Left hindlimb (tissue), 1 donor: Measurements from ENCODE around the gene NAALADL1.

ENCODE experiments used
- DNase-seq: peaks from one replicate; pipeline ENCODE4 v3.0.0-alpha.2; 2018

Gene NAALADL1, protein sequence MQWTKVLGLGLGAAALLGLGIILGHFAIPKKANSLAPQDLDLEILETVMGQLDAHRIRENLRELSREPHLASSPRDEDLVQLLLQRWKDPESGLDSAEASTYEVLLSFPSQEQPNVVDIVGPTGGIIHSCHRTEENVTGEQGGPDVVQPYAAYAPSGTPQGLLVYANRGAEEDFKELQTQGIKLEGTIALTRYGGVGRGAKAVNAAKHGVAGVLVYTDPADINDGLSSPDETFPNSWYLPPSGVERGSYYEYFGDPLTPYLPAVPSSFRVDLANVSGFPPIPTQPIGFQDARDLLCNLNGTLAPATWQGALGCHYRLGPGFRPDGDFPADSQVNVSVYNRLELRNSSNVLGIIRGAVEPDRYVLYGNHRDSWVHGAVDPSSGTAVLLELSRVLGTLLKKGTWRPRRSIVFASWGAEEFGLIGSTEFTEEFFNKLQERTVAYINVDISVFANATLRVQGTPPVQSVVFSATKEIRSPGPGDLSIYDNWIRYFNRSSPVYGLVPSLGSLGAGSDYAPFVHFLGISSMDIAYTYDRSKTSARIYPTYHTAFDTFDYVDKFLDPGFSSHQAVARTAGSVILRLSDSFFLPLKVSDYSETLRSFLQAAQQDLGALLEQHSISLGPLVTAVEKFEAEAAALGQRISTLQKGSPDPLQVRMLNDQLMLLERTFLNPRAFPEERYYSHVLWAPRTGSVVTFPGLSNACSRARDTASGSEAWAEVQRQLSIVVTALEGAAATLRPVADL

DNA sequence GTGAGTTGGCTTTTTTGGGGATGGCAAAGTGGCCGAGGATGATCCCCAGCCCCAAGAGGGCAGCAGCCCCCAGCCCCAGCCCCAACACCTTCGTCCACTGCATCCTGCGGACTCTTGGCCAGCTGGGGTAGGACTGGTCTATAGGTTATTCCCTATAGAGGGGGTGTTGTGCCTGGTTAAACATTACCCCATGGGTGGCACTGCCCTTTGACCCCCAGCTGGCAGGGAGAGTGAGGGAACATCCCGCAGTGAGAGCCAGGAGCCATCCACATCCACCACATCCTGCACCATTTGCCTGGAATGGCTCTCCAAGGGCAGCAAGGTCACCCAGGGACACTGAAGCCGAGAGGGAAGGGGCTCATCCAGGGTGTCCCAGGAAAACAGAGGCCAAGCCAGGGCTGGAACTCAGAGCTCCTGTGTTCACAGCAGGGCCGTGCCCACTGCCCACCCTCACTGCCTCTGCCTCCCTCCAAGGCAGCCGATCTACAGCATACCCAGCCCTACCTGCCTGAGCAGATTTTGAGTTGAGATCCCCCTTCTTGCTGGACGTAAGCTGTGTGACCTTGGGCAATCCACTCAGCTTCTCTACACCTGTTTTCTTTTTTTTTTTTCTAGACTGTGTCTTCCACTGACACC, at the start of gene NAALADL1:
Gene NAALADL1 (minus strand): TSS at position 135 of the 636 bp plus-strand sequence. CDS start 32 bp downstream, at position 103.
- DNase-seq: no peak

DNA sequence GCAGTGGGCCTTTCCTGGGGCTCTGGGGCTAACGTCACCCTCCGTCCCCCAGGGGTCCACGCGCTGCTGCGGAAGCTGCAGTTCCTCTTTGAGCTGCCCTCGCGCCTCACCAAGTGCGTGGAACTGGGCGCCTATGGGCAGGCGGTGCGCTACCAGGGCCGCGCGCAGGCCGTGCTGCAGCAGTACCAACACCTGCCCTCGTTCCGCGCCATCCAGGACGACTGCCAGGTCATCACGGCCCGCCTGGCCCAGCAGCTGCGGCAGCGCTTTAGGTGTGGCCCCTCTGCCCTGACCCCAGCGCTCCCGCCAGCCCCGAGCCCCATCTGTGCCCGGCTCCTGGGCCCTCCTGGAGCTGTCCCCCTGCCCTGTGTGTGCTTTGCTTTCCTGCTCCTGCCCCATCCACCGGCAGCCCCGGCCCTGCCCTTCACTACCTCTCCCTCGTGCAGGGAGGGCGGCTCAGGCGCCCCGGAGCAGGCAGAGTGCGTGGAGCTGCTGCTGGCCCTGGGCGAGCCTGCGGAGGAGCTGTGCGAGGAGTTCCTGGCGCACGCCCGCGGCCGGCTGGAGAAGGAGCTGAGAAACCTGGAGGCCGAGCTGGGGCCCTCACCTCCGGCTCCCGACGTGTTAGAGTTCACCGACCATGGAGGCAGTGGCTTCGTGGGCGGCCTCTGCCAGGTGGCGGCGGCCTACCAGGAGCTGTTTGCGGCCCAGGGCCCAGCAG, 49.6 kb upstream of the NAALADL1 start:
- no peak for DNase-seq

DNA sequence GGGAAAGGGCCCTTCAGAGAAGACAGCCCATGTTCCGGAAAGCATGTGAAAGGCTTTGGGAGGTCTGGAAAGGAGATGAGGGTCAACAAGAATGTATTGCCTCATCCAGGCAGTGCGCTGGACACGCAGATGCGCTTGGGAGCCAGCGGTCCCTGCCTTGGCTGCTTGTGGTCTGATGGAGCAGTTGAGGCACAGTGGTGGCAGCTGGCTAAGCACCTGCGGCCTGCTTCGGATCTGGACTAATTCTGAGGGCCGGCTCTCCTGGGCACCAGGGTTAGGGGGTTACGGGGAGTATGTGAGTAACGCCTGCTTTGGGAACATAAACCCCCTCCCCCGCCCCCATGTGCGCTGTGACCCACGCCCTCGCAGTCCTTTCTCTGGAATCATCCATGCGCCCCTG, 48.7 kb upstream of the NAALADL1 start:
- DNase-seq: no peak

DNA sequence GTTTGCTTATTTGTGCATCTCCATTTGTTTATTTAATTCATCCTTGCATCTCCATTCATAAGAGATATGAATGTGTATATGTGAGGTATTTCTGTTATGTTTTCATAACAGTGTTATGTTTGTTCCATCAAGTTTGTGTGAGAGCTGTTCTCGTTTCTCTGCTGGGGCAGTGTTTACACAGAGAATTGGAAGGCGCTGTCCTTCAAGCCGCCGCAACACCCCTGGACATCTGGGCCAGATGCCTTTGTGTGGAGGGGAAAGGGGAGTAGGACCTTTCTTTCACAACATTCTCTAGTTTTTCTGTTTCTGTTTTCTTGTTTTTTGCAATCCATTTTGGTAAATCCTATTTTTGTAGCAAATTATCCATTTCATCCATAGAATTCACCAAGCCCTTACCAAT, 46.3 kb upstream of the NAALADL1 start:
- DNase-seq: no peak

DNA sequence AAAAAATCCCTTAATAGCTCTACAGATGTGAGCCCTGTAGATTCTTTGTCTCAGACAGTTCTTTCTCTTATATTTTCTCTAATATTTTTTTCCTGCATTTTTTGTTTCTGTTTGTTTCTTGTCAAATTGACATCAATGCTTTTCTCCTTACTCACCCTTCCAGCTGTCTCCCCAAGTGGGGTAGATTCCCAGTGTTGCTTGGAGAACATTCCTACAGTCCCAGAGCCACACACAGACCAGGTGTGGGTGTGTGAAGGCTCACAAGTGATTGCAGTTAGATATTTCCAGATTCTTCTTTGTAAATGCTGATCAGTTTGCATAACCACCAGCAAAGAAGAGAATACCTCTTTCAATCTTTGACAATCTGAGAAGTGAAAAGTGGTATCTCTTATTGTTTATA, 45.1 kb upstream of the NAALADL1 start:
- DNase-seq: no peak

DNA sequence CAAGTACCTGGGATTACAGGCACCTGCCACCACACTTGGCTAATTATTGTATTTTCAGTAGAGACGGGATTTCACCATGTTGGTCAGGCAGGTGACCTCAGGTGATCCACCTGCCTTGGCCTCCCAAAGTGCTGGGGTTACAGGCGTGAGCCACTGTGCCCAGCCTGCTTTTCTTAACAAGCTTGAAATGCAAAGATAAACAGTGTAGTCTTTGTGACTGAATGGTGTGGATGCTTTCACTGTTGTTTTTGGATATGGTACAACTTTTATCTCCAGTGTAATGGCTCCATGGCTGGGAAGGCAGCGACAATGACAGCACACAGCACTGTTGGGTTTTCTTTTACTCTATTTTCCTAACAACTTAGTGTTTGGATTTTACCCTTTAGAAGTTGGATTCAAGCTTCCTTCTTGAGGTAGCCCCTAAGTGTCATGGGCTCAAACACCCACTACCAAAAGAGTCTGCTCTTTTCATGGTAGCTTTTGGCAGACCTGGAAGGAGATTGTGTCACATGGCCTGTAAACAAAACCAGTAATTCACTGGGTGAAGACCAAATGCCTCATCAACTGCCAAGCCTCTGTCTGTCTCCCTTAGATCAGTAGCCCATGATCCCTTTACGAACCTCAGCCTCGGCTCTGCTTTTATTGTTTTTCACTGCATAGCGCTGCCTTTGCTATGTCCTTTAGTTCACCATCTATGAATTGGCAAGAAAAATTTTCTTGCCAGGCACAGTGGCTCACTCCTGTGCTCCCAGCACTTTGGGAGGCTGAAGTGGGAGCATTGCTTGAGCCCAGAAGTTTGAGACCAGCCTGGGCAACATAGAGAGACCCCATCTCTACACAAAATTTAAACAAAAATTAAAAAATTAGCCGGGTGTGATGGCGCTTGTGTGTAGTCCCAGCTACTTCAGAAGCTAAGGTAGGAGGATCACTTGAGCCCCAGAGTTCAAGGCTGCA, 44.1 kb upstream of the NAALADL1 start:
- no peak for DNase-seq

DNA sequence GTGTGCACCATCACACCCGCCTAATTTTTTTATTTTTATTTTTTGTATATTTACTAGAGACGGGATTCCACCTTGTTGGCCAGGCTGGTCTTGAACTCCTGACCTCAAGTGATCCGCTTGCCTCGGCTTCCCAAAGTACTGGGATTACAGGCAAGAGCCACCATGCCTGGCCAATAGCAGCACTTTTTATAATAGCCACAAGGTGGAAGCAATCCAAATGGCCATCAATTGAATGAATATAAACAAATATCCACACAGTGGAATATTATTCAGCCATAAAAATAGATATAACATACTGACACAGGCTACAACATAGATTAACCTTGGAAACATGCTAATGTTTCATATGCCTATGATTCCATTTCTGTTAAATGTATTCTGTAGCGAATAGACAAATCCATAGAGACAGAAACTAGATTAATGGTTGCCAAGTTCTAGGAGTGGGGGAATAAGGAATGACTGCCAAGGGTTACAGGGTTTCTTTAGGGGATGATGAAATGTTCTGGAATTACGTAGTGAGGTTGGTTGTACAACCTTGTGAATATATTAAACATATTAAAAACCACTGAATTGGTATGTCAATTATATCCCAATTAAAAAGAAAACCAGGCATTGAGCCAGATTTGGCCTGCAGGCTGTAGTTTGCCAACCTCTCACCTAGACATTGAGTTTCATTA, 42.5 kb upstream of the NAALADL1 start:
- DNase-seq: no peak

DNA sequence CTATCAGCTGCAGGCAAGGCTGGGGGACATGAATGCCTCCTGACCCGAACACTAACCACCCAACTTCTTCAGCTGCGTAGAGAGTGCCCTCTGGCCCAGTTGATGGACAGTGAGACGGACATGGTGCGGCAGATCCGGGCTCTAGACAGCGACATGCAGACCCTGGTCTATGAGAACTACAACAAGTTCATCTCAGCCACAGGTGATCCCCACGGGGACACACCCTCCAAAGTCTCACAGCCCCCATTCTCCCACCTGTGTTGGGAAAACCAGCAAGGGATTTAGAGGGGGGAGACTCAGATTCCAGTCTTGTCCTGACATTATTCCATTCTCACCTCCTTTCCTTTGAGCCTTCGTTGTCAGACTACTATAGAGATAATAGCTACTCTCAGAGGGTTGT, 38.6 kb upstream of the NAALADL1 start:
- no peak for DNase-seq

DNA sequence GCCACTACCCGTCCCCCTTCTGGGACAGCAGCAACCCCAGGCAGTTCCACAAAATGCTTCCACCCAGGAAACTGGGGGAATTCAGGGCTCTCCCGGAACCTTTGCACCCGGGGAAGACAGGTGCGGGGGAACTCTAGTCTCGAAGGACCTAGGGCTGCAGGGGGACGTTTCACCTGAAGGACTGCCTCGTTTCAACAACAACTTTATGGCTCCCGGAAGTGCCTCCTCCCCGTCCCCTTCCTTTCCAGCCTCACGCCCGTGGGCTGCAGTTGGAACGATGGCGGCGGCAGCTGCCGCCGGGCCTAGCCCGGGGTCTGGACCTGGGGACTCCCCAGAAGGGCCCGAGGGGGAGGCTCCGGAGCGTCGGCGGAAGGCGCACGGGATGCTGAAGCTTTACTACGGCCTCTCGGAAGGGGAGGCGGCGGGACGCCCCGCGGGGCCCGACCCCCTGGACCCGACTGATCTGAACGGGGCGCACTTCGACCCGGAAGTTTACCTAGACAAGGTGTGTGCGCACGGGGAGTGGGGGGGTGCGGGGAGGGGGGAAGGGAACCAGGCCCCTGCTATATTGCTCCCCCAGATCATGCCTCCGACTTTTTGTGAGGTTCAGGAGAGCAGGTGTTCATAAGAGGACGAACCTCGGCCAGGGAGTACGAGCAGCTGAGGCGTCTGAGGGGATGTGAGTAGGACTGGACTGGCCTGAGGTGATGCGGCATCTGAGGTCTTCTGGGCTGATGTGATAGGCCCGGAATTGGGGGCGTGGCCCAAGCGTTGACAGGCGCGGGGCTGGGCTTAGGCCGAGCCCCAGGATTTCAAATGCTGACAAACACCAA, 37.8 kb upstream of the NAALADL1 start, which contains the start of gene VPS51:
Gene VPS51 (plus strand): TSS at position 241 of the 833 bp plus-strand sequence. CDS start 37 bp downstream, at position 278.
- DNase-seq: peak; percentile 89

DNA sequence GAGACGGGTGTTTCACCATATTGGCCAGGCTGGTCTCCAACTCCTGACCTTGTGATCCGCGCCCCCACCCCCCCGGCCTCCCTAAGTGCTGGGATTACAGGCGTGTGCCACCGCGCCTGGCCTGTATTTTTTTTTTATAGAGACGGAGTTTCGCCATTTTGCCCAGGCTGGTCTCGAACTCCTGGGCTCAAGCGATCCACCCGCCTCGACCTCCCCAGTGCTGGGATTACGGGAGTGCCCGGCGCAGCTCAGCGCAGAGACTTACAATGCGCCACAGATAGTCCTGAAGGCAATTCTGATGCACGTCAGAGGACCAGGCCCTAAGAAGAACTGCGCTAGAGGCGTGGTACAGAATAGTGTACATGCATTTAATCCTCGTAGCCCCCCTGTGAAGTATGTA, 37.1 kb upstream of the NAALADL1 start:
- DNase-seq: no peak

DNA sequence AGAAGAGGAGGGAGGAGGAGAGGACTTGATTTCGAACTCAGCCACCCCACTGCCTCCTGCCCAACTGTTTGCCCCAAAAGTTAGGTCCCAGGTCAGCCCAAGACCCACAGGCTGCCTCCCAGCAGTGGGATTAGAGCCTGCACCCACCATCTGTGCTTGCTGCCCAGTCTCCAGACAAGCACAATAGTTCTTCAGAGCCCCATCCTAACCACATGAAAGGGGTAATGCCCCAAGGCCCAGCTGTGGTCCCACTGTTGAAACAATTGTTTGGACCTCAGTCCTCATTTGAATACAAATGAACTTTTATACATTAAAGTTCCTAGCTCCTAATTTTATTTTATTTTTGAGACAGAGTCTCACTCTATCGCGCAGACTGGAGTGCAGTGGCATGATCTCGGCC, 32.3 kb upstream of the NAALADL1 start:
- DNase-seq: no peak

DNA sequence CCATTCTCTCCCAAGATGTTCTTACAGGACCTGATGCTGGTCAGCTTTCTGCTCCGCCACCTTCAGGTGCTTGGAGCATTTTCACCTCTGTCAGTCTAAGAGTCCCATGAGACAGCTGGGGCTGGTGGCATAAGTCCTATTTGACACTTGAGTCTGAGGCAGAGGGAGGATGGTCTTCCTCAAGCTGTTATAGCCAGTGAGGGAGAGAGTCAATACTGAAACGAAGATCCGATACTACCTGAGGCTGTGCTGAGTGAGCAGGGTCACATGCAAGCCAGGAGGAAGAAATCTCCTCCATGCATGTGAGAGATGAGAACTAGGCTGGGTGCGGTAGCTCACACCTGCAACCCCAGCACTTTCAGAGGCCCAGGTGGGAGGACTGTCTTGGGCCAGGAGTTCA, 31.3 kb upstream of the NAALADL1 start:
- no peak for DNase-seq

DNA sequence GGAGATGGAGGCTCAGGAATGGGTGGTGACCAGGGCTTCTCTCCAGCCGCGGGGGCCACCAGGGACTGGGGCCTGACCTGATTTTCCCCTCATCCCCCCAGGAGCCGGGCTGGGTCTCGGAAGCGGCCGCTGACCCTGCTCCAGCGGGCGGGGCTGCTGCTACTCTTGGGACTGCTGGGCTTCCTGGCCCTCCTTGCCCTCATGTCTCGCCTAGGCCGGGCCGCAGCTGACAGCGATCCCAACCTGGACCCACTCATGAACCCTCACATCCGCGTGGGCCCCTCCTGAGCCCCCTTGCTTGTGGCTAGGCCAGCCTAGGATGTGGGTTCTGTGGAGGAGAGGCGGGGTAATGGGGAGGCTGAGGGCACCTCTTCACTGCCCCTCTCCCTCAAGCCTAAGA, 29.5 kb upstream of the NAALADL1 start:
- DNase-seq: no peak

DNA sequence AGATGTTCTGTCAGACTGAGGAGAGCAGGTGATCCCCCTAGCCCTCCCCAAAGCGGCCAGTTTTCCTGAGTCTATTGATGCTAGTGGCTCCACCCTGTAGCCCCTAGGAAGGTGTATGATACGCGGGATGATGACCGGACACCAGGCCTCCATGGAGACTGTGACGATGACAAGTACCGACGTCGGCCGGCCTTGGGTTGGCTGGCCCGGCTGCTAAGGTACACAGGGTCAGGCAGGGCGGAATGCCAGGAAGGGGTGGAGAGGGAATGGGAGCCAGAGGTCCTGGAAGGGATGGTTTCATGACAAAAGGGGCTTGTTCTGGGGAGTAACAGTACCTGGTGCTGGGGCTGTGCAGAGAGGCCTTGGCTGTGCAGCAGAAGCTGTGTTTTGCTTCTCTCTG, 28.9 kb upstream of the NAALADL1 start:
- no peak for DNase-seq

DNA sequence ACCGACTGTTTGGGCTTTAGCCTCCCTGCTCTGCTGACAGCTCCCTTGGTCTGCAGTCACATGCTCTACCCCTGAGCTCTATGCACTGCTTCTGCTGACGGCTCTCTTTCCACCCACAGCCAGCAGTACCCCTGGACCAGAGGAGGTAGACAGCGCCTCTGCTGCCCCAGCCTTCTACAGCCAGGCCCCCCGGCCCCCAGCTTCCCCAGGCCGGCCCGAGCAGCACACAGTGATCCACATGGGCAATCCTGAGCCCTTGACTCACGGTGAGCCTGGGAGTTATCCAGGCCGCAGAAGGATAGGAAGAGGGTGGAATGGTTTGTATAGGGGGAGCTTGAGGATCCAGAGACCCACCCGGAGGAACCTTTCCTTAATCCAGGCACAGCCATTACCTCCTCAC, 28.5 kb upstream of the NAALADL1 start:
- no peak for DNase-seq

DNA sequence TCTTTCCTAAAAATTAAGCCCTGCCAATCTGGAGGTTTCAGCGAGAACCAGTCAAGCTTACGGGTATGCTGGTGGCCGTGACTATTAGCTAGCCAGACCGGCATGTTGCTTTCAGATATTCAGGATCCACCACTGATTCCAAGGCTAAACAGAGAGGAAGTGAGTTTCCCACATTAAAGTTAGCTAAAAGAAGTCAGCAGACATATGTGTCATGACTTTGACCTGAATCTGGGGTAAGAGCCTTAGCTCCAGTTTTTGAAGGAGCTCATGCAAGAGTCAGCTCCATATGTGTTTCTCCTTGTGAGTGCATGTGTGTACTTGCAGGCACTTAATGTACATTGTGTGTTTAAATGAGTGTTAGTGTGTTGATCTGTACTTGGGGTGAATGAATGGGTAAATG, 27.1 kb upstream of the NAALADL1 start:
- DNase-seq: no peak

DNA sequence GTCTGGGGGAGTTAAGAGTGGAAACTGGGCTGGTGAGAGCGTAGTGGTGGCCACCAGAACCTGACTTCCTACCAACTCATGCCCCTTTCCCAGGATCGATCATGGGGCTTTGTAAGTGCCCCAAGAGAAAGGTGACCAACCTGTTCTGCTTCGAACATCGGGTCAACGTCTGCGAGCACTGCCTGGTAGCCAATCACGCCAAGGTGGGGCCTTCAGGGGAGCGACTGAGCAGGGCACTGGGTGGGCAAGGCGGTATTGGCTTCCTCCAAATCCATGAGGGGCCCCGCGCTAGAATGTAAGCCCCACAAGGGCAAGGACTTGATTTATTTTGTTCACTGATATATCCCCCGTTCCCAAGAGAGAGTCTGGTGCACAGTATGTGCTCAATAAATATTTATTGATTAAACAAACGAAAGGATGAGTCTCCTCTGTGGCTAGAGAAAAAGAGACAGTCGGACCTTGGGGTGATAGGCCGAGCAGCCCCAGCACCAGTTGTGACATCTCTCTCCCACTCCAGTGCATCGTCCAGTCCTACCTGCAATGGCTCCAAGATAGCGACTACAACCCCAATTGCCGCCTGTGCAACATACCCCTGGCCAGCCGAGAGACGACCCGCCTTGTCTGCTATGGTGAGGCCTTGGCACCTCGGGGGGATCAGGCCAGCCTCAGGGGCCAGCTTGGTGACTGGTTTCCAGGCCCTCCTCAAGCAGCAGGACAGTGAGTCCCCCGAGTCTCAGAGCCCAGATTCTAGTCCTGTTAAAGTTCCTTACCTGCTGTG, 26.4 kb upstream of the NAALADL1 start:
- no peak for DNase-seq

DNA sequence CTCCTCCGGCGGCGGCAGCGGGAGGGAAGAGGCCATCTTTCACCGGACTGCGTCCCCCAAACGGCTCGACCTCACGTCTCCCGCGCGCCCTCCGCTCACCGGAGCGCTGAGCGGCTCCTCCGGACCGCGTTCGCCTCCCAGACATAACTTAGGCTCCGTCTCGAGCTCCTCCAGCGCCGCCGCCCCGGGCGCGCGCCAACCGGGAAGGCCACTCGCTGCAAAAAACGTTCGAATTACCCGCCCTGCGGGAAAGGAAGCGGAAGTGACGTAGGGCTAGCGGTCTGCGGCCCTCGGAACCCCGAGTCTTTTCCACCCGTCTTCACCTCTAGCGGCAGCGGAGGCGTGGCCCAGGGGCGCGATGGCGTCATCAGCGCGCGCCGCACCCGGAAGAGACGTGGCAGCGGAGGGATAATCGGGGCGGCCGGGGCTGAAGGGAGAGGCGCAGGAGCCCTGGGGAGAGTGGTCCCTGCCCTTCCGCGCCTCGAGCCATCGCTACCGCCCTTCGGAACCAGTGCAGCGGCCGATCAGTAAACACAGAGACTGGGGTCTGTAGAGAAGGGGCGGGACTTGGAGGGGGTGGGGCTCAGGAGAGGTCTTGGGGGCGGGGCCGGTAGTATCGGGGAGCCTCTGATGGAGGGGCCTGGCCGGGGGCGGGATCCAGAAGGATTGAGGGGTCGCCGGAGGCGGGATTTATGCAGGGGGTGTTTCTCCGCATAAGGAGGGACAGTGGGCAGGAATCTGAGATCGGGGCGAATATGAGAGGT, 25.7 kb upstream of the NAALADL1 start, which contains the start of the genes CDCA5 and ZFPL1:
Gene CDCA5 (minus strand): TSS at position 207 of the 764 bp plus-strand sequence. CDS start 62 bp downstream, at position 145.
Gene ZFPL1 (plus strand): TSS at position 389 of the 764 bp plus-strand sequence. CDS start 477 bp downstream, outside the sequence.
- DNase-seq: peak; percentile 97
